ENCODE data around the gene MYOG.

DNA sequence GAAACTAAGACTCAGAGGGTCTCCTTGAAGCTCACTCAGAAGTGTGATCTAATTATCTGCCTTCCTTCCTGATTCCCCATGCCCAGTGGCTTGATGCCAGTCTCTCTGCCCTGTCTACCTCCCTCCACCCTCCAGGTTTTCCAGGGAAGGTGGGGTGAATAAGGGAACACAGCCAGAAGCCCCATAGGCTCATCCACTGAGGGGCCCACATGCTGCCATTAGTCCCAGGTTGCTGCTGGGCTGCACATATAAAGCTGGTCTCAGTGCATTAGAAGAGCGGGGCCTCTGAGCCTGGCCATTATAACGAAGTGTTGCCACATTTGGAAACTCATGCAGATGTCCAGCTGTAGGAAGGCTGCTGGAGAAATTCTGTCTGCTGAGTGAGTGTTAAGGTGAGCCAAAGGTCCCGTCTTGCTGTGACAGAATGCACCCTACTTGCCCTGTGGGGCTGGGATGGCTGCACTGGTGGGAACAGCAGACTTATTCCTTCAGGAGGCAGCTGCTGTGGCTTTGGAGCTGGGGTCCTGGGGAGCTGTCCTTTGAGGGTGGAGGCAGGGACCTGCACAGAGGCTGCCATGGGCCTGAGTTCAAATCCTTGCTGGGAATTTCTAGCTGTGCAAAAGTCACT, 44.7 kb upstream of the MYOG start:
- TF ChIP-seq CTCF (IDR thresholded peaks at IDR 0.05) (no peak), EP300 (IDR thresholded peaks at IDR 0.05) (no peak)

All from suprapubic skin (tissue), 3 donors.